Left ventricle myocardium inferior (tissue), 1 donor: ENCODE results near the gene AAK1. TPM values are rescaled to one million over a fixed set of nuclear protein-coding genes. Genes with fewer than 3 reads are reported as not detected.

ENCODE experiments used
- DNase-seq: peaks from one replicate; pipeline ENCODE4 v3.0.0-alpha.2; 2020
- H3K27ac ChIP-seq: fragments of 200-600 bp; replicated peaks from 2 replicates; pipeline ENCODE4 v1.8.0; 2021
- H3K27me3 ChIP-seq: fragments of 200-600 bp; 2 replicates; pipeline ENCODE4 v1.8.0; 2021; ENCODE audit warnings: low read depth
- H3K36me3 ChIP-seq: fragments of 200-600 bp; 2 replicates; pipeline ENCODE4 v1.8.0; 2021
- H3K4me1 ChIP-seq: fragments of 200-600 bp; 2 replicates; pipeline ENCODE4 v1.8.0; 2021
- H3K4me3 ChIP-seq: fragments of 200-600 bp; 2 replicates; pipeline ENCODE4 v1.8.0; 2021; ENCODE audit warnings: mild to moderate bottlenecking, moderate library complexity
- H3K9me3 ChIP-seq: fragments of 200-600 bp; replicated peaks from 2 replicates; pipeline ENCODE4 v1.8.0; 2021
- CTCF ChIP-seq: fragments of 200-600 bp; IDR thresholded peaks from 2 replicates; pipeline ENCODE4 v1.8.0; 2021; ENCODE audit warnings: antibody characterized with exemption, mild to moderate bottlenecking, borderline replicate concordance
- intact Hi-C: fragments of 100-400 bp; cut with micrococcal nuclease; formaldehyde crosslinking; loops from one replicate; pipeline ENCODE4 v1.11.0; 2022
- total RNA-seq: library from RNA; stranded (reverse); fragmentation: NEBNext Ultra II Directional; extraction: Animal tissue kit (Norgen Biotek cat#: 25700); gene quantifications from one replicate; pipeline ENCODE4 v1.2.1, GENCODE V29; 2021
- donor health status: DM: no; HTN: yes; CAD: no; lungs with severe emphysema.

The AAK1 gene
- total RNA-seq, 1 donor from 2014 or later = 133 TPM

GRCh38 chr2:69464575-69464974 is 179.0 kb downstream of the AAK1 start:
- H3K36me3 ChIP-seq = peaks cover 10% of the 10 kb centered on the region
- intact Hi-C loops = no loop called here
- TF ChIP-seq CTCF = no peak
- DNase-seq = peak; percentile 29
- H3K9me3 ChIP-seq = no peaks in the 10 kb centered on the region
- H3K4me1 ChIP-seq = peaks cover 23% of the 10 kb centered on the region
- H3K4me3 ChIP-seq = no peak overlapping the region
- no peaks in the 10 kb centered on the region for H3K27me3 ChIP-seq
- peak overlapping the region; percentile 74 for H3K27ac ChIP-seq

- peaks cover 10% of the 10 kb centered on the region for H3K36me3 ChIP-seq
- intact Hi-C loops = no loop called here
These were observed 180.8 kb downstream of the AAK1 start for GRCh38 chr2:69462780-69463179.

GRCh38 chr2:69461404-69461803 is 182.1 kb downstream of the AAK1 start:
- Histone ChIP-seq H3K9me3 (no peaks in the 10 kb centered on the region), H3K36me3 (peaks cover 10% of the 10 kb centered on the region), H3K27ac (no peak overlapping the region), H3K4me1 (peaks cover 12% of the 10 kb centered on the region), H3K27me3 (no peaks in the 10 kb centered on the region), H3K4me3 (no peak overlapping the region)
- TF ChIP-seq CTCF = no peak
- DNase-seq = no peak
- intact Hi-C loops = no loop called here

More at GRCh38 chr2:69462780-69463179, 180.8 kb downstream of the AAK1 start:
- no peak for TF ChIP-seq CTCF
- Histone ChIP-seq H3K27ac (no peak overlapping the region), H3K9me3 (no peaks in the 10 kb centered on the region), H3K27me3 (no peaks in the 10 kb centered on the region), H3K4me3 (no peak overlapping the region), H3K4me1 (peaks cover 12% of the 10 kb centered on the region)
- no peak for DNase-seq

DNA sequence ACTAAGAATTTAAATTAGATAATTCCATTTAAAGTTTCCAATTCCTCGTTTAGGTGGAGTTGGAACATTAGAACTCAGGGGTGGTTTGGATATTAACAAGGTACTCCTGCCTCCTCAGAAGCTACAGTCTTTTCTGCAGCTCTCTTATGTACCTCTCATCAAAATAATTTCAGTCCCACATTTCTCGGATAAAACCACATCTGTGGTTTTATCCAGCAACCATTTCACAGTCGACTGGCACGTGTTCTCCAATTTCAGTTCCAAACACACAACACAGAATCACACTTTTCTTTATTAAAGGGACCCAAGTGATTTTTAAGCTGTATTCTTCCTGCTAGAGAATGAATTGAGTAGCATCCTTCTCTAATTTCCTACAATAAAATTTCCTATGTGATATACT is 183.6 kb downstream of the AAK1 start:
- no peak for TF ChIP-seq CTCF
- intact Hi-C loops = no loop called here
- Histone ChIP-seq H3K4me1 (peaks cover 8% of the 10 kb centered on the region), H3K4me3 (no peak overlapping the region), H3K36me3 (no peaks in the 10 kb centered on the region), H3K9me3 (no peaks in the 10 kb centered on the region), H3K27me3 (no peaks in the 10 kb centered on the region), H3K27ac (no peak overlapping the region)
- no peak for DNase-seq

DNA sequence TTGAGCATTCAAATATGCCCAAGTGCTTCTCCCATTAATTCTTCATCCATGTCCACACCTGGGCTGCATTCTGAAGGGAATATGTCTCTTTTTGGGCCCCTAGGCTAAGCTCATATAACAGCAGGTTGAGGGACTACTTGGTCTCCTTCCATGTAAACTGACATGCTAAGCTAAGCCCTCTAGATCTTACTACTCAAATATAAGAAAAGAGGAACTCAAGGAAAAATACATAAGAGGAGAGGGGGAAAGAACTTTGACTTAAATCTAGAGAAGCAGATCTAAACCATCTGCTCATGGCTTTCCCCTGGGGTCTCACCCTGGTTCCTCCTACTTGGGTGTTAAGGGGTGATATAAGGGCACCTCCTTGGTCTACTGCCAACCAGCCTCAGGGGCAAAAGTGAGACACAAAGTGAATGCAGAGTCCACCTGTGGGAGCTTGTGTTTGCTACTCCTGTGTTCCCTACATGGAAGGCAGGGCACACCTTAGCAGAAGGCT is 186.5 kb downstream of the AAK1 start:
- Histone ChIP-seq H3K36me3 (no peaks in the 10 kb centered on the region), H3K4me3 (no peak overlapping the region), H3K4me1 (no peaks in the 10 kb centered on the region), H3K27me3 (no peaks in the 10 kb centered on the region), H3K27ac (no peak overlapping the region), H3K9me3 (no peaks in the 10 kb centered on the region)
- intact Hi-C loops = no loop called here
- no peak for DNase-seq
- TF ChIP-seq CTCF = no peak

DNA sequence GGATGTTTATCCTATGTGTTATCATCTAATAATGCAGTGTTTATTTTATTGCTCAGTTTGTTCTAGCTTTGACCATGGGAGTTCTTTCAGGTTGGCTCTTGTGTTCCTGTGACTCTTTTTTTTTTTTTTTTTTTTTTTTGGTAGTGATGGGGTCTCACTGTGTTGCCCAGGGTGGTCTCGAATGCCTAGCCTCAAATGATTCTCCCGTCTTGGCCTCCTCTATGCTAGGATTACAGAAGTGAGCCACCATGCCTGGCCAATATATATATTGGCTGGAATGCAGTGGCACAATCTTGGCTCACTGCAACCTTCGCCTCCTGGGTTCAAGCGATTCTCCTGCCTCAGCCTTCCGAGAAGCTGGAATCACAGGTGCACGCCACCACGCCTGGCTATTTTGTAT is 187.4 kb downstream of the AAK1 start:
- Histone ChIP-seq H3K36me3 (no peaks in the 10 kb centered on the region), H3K9me3 (no peaks in the 10 kb centered on the region), H3K27ac (no peak overlapping the region), H3K27me3 (no peaks in the 10 kb centered on the region), H3K4me1 (no peaks in the 10 kb centered on the region), H3K4me3 (no peak overlapping the region)
- no peak for TF ChIP-seq CTCF
- DNase-seq = no peak
- intact Hi-C loops = no loop called here
